Astrocyte of the spinal cord (primary cell): ENCODE results near the gene NXN.
A peak's percentile ranks its signal among the peaks of the same experiment; 100 is the strongest.
"Not testable (repeated sequence)": the region's sequence is repeated elsewhere in the genome, so short reads cannot be mapped to it uniquely, and the experiment has no call there.

ENCODE experiments used
- DNase-seq: peaks from one replicate; pipeline ENCODE4 v3.0.0; 2011; ENCODE audit warnings: low read depth, low spot score
- H3K4me3 ChIP-seq: 2 replicates; pipeline ENCODE4 v1.5.1; 2011; ENCODE audit warnings: low read depth, mild to moderate bottlenecking, low read length, moderate library complexity
- in situ Hi-C: cut with HindIII; loops from 2 replicates; pipeline ENCODE4 v1.10.0; 2017; ENCODE audit warnings: low sequenced_read_pairs
- TF ChIP-seq, protein P1 (sequence below): IDR thresholded peaks from 2 replicates; pipeline ENCODE4 v1.5.1; 2012; ENCODE audit warnings: low read depth, mild to moderate bottlenecking, low read length, inconsistent platforms

The NXN gene

DNA sequence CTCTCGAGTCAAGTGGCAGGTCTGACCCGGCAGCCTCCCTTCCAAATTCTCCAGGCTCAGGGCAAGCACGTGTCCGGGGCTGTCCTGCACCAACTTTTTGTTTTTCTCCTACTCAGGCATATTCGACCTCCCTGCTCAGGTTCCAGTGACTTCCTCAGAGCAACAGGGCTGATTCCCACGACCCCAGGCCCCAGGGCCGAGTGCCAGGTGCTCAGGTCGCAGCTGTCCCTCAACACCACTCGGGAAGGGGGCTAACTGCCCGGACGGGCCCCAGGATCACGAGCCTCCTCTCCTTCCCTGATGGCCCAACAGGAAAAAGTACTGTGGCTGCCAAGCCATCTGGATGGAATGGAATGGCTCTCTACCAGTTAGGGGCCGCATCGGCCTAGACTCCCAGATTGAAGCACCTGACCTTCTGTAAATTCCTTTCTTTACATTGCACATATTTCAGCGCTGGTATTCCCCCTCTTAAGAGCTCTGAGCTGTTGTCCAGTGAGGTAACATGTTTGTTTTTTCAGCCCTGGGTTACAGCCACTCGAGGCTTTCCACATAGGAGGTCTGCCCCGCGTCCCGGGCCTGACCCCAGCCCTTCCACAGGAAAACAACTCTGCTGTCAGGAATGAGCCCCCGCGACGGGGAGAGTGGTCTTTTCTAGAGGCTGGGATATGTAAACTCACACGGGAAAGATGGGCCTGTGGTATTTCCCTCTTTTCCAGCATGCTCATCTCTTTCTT is 25.0 kb downstream of the NXN start:
- TF ChIP-seq, protein P1, sequence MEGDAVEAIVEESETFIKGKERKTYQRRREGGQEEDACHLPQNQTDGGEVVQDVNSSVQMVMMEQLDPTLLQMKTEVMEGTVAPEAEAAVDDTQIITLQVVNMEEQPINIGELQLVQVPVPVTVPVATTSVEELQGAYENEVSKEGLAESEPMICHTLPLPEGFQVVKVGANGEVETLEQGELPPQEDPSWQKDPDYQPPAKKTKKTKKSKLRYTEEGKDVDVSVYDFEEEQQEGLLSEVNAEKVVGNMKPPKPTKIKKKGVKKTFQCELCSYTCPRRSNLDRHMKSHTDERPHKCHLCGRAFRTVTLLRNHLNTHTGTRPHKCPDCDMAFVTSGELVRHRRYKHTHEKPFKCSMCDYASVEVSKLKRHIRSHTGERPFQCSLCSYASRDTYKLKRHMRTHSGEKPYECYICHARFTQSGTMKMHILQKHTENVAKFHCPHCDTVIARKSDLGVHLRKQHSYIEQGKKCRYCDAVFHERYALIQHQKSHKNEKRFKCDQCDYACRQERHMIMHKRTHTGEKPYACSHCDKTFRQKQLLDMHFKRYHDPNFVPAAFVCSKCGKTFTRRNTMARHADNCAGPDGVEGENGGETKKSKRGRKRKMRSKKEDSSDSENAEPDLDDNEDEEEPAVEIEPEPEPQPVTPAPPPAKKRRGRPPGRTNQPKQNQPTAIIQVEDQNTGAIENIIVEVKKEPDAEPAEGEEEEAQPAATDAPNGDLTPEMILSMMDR = no peak
- peak; percentile 86 for DNase-seq
- no peak overlapping the region for H3K4me3 ChIP-seq
- in situ Hi-C loops = no loop called here

DNA sequence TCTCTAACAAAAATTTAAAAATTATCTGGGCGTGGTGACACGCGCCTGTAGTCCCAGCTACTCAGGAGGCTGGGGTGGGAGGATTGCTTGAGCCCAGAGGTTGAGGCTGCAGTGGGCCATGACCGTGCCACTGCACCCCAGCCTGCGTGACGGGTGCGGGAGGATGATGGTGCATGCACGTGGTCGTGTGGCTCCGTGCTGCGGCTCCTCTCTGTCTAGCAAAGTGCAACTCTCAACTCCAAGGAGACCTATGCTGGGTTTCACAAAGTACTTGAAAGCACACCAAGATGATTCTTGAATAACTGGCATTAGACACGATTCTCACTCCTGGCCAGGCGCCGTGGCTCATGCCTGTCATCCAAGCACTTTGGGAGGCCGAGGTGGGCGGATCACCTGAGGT is 25.8 kb downstream of the NXN start:
- TF ChIP-seq, protein P1 = no peak
- no peak for DNase-seq
- in situ Hi-C loops = no loop called here
- no peak overlapping the region for H3K4me3 ChIP-seq

DNA sequence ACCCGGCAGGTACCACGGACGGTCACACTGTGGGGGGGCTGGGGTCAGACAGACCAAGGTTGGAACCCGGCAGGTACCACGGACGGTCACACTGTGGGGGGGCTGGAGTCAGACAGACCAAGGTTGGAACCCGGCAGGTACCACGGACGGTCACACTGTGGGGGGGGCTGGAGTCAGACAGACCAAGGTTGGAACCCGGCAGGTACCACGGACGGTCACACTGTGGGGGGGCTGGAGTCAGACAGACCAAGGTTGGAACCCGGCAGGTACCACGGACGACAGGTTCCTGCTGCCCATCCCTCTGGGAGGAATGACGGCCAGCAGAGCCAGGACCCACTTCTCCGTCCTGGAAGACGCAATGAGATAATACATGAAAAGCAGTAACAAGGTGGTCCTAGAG is 27.0 kb downstream of the NXN start:
- not testable (repeated sequence) for DNase-seq

DNA sequence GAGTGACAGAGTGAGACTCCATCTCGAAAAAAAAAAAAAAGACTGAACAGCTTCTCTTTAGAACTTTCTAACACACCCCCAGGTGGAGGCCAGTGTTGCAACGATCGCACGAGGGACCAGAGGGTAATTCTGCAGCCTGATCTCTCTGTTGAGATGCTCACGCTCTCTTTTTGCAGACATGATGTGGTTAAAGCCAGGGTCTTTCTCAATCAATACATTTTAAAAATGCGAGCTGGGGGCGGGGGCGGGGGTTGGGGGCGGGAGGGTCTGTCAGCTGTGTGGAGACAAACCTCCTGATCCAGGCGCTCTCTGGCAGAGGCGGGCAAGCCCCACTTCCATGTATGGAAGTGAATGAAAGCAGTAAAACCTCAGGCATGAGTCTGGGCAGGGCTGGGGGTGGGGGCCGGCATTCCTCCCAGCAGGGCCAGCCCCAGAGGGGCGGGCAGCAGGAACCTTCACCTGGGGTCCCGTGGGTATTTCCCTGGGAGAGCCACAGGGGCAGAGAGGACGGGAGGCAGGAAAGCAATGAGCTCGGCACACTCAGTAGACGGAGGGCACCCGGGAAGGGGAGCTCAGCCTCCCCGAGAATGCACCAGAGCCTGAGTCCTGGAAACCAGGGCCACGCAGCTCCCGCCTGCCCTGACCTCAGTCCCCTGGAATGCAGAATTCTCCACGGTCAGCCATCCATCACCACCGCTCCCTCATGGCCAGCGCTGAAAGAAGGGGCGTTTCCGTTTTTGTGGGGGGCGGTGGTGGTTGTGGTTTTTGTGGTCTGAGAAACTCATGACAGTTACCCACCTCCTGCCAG is 28.0 kb downstream of the NXN start:
- DNase-seq = peak; percentile 92
- in situ Hi-C loops = no loop called here
- H3K4me3 ChIP-seq = no peak overlapping the region
- TF ChIP-seq, protein P1 = no peak

More for the DNA sequence above, 27.0 kb downstream of the NXN start:
- H3K4me3 ChIP-seq, in situ Hi-C loops: not testable (repeated sequence)

DNA sequence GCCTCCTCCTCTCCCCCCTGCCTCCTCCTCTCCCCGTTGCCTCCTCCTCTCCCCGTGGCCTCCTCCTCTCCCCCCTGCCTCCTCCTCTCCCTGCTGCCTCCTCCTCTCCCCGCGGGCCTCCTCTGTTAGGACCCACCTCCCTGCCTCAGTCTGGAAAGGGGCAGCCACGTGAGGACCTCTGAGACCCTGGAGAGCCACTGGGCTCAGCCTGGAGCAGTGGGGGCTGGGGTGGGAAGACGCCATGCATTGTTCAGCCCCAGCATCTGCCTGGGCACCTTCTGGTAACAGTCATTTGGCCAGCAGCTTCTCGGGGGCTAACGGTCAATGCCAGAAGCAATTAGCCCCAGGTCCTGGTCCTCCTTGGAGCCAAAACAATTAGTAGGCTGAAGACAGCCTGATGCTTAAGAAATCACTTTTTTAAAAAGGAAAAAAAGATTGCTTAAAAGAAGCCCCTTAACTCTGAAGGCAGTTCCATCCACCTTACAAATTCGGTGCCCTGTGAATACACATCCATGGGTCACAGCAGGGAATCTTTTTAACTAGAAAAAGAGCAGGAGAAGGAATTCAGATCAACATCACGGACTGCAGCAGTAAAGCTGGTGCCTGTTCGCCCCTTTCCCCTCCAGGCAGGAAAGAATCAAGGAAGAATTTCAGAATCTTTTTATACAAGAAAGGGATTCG is 29.8 kb downstream of the NXN start:
- in situ Hi-C loops = no loop called here
- DNase-seq = no peak
- TF ChIP-seq, protein P1 = no peak
- H3K4me3 ChIP-seq = no peak overlapping the region

DNA sequence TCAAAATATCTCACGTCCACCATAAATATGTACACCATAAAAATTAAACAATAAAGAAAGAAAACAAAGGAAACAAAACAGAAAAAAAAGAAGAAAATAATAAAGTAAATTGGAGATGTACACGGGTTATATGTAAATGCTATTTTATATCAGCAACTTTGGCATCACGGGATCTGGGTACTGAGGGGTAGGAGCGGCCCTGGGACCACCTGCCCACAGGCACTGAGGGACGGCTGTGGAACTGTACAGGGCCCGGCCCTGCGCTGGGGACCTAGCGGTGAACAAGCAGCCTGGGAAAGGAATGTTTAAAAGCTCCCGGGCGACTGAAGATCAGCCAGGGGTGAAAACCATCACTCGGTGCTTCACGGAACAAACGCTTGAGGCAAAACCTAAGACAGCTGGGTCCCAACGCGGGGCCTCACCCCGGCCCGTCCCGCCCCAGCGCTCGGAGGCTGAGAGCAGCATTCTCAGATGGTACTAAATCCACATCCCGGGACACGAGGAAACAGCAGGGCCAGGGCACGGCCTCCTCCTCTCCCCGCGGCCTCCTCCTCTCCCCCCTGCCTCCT is 31.2 kb downstream of the NXN start:
- no peak for DNase-seq
- TF ChIP-seq, protein P1 = no peak
- no peak overlapping the region for H3K4me3 ChIP-seq
- in situ Hi-C loops = no loop called here
